ENCODE results near the gene TIGD6.
"Not testable (repeated sequence)": the region's sequence is repeated elsewhere in the genome, so short reads cannot be mapped to it uniquely, and the experiment has no call there.

DNA sequence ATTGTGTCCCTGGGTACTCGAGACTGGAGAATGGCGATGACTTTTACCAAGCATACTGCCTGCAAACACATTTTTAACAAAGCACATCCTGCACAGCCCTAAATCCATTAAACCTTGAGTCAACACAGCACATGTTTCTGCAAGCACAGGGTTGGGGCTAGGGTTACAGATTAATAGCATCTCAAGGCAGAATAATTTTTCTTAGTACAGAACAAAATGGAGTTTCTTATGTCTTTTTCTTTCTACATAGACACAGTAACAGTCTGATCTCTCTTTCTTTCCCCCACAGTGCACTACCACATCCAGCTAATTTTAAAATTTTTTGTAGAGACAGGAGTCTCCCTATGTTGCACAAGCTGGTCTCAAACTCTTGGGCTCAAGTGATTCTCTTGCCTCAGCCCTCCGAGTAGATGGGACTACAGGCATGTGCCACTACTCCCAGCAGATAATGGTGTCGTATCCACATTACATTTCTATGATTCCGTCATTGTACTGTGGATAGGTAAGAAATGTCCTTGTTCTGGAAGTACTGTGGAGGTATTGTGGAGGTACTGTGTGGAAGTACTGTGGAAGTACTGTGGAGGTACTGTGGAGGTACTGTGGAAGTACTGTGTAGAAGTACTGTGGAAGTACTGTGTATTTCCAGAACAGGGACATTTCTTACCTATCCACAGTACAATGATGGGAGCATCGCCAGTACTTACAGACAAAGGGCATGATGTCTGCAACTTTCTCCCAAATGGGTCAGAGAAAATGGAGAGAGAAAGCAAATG lies 57.1 kb downstream of the TIGD6 start:
- TF ChIP-seq ZNF561 (tag by site-specific recombination; IDR thresholded peaks at IDR 0.05; ENCODE audit: borderline replicate concordance); ZBTB7A (tag by site-specific recombination; IDR thresholded peaks at IDR 0.05; ENCODE audit: low read depth); ZFP3 (tag by site-specific recombination; IDR thresholded peaks at IDR 0.05; ENCODE audit: low read depth); YY1 (tag by site-specific recombination; IDR thresholded peaks at IDR 0.05); MYNN (tag by site-specific recombination; IDR thresholded peaks at IDR 0.05; ENCODE audit: borderline replicate concordance); ZNF544 (tag by site-specific recombination; IDR thresholded peaks at IDR 0.05); KLF9 (tag by site-specific recombination; IDR thresholded peaks at IDR 0.05; ENCODE audit: low read depth); ZIC2 (tag by site-specific recombination; IDR thresholded peaks at IDR 0.05); ZNF10 (tag by site-specific recombination; IDR thresholded peaks at IDR 0.05); ZNF677 (tag by site-specific recombination; IDR thresholded peaks at IDR 0.05): not testable (repeated sequence)
- TF ChIP-seq, protein P1, sequence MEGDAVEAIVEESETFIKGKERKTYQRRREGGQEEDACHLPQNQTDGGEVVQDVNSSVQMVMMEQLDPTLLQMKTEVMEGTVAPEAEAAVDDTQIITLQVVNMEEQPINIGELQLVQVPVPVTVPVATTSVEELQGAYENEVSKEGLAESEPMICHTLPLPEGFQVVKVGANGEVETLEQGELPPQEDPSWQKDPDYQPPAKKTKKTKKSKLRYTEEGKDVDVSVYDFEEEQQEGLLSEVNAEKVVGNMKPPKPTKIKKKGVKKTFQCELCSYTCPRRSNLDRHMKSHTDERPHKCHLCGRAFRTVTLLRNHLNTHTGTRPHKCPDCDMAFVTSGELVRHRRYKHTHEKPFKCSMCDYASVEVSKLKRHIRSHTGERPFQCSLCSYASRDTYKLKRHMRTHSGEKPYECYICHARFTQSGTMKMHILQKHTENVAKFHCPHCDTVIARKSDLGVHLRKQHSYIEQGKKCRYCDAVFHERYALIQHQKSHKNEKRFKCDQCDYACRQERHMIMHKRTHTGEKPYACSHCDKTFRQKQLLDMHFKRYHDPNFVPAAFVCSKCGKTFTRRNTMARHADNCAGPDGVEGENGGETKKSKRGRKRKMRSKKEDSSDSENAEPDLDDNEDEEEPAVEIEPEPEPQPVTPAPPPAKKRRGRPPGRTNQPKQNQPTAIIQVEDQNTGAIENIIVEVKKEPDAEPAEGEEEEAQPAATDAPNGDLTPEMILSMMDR (tag by site-specific recombination; IDR thresholded peaks at IDR 0.05) = not testable (repeated sequence)
- TF ChIP-seq, protein P2, sequence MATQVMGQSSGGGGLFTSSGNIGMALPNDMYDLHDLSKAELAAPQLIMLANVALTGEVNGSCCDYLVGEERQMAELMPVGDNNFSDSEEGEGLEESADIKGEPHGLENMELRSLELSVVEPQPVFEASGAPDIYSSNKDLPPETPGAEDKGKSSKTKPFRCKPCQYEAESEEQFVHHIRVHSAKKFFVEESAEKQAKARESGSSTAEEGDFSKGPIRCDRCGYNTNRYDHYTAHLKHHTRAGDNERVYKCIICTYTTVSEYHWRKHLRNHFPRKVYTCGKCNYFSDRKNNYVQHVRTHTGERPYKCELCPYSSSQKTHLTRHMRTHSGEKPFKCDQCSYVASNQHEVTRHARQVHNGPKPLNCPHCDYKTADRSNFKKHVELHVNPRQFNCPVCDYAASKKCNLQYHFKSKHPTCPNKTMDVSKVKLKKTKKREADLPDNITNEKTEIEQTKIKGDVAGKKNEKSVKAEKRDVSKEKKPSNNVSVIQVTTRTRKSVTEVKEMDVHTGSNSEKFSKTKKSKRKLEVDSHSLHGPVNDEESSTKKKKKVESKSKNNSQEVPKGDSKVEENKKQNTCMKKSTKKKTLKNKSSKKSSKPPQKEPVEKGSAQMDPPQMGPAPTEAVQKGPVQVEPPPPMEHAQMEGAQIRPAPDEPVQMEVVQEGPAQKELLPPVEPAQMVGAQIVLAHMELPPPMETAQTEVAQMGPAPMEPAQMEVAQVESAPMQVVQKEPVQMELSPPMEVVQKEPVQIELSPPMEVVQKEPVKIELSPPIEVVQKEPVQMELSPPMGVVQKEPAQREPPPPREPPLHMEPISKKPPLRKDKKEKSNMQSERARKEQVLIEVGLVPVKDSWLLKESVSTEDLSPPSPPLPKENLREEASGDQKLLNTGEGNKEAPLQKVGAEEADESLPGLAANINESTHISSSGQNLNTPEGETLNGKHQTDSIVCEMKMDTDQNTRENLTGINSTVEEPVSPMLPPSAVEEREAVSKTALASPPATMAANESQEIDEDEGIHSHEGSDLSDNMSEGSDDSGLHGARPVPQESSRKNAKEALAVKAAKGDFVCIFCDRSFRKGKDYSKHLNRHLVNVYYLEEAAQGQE (tag by site-specific recombination; IDR thresholded peaks at IDR 0.05) = not testable (repeated sequence)
- TF ChIP-seq, protein P3, sequence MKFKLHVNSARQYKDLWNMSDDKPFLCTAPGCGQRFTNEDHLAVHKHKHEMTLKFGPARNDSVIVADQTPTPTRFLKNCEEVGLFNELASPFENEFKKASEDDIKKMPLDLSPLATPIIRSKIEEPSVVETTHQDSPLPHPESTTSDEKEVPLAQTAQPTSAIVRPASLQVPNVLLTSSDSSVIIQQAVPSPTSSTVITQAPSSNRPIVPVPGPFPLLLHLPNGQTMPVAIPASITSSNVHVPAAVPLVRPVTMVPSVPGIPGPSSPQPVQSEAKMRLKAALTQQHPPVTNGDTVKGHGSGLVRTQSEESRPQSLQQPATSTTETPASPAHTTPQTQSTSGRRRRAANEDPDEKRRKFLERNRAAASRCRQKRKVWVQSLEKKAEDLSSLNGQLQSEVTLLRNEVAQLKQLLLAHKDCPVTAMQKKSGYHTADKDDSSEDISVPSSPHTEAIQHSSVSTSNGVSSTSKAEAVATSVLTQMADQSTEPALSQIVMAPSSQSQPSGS (tag by site-specific recombination; IDR thresholded peaks at IDR 0.05; ENCODE audit: low read depth) = not testable (repeated sequence)
- TF ChIP-seq, protein P4, sequence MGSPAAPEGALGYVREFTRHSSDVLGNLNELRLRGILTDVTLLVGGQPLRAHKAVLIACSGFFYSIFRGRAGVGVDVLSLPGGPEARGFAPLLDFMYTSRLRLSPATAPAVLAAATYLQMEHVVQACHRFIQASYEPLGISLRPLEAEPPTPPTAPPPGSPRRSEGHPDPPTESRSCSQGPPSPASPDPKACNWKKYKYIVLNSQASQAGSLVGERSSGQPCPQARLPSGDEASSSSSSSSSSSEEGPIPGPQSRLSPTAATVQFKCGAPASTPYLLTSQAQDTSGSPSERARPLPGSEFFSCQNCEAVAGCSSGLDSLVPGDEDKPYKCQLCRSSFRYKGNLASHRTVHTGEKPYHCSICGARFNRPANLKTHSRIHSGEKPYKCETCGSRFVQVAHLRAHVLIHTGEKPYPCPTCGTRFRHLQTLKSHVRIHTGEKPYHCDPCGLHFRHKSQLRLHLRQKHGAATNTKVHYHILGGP (tag by site-specific recombination; IDR thresholded peaks at IDR 0.05) = not testable (repeated sequence)
